Measurements from ENCODE around the gene MED4. TPM values are rescaled to one million over a fixed set of nuclear protein-coding genes. Genes with fewer than 3 reads are reported as not detected.

MED4 gene, protein sequence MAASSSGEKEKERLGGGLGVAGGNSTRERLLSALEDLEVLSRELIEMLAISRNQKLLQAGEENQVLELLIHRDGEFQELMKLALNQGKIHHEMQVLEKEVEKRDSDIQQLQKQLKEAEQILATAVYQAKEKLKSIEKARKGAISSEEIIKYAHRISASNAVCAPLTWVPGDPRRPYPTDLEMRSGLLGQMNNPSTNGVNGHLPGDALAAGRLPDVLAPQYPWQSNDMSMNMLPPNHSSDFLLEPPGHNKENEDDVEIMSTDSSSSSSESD
- total RNA-seq, result 10 to 100 TPM; 55.4 to 58.7 TPM

DNA sequence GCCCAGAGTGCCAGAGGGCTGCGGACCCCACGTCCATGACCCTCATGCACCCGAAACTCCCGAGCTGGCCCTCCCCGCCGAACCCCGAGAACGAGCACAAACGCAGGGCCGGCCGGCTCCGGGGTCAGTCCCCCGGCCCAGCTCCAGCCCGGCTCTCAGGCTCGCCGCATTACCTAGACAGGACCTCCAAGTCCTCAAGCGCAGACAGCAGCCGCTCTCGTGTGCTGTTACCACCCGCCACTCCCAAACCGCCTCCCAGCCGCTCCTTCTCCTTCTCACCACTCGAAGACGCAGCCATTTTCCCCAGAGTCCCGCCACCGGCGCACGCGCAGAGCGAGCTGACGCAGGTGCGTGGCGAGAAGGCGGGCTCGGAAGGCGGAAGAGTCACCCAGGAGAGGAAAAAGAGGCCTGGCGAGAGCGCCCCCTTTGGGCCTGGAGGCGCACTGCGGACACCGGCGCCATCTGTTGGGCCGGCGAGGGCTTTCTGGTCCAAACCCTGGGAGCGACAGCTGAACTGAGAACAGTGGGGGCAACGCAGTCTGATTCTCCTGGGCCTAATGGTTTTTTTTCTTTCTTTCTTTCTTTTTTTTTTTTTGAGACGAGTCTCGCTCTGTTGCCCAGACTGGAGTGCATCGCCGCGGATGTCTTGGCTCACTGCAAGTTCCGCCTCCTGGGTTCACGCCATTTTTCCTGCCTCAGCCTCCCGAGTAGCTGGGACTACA, at the start of gene MED4:
Gene MED4 (minus strand): TSS at position 324 of the 722 bp plus-strand sequence. CDS start 26 bp downstream, at position 298.
- POLR2A ChIA-PET, result interaction anchor here (0.5 to 1.2 kb wide), 6 partner anchors 51 to 1299 kb away, joined by 3 to 5 read pairs (median 4); partner anchors contain the start of gene NUDT15
- CTCF ChIA-PET, result interaction anchor here (0.6 to 2.5 kb wide), 11 partner anchors 9 to 208 kb away, joined by 3 to 19 read pairs (median 3); partner anchors contain the start of genes NUDT15 and RB1

DNA sequence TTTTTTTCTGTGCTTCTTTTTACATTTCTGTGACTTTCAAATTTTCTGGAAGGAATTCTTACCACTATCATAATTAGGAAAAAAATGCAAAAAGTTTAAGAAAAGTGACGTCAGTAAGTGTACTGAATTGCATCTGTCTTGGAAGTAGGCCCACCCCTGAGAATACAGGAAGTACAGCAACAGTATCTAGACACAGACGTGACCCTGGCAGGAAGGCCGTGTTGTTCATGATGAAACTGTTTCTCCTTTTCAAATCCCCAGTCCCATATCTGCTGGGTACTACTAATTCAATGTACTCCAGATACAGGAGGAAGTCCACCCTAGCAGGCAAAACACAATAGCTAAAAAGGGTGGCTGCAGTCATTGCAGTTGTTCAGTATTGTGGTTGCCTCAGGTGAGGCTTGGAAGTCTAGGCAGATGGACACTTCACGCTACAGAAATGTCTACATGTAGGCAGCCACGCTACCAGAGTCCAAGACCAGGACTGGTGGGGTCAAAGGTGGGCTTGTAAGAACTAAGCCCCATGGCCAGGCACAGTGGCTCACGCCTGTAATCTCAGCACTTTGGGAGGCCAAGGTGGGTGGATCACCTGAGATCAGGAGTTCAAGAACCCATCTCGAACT, 49.6 kb upstream of the MED4 start:
- ChIA-PET CTCF (no interaction called here), POLR2A (no interaction called here)

DNA sequence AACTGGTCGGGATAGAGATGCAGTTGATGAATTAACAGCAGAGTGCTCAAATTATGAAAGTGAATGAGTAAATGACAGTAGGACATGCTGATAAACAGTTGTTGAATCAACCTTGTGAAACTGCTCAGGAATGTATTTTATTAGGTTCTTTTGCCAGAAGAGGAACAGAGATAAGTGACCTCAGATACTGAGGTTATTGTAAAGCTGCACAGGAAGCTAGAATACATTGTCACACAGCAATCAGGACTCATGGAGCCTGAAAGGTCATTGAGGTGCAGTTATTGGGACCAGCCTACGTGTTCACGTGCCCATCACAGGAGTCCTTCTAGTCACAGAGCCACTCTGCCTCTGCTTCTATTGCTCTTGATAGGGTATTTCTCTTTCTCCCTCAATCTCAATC, 47.5 kb upstream of the MED4 start:
- ChIA-PET POLR2A (no interaction called here), CTCF (interaction anchor here (0.7 kb wide), 1 partner anchor 37 kb away, joined by 3 read pairs; no protein-coding TSS in a partner anchor)

DNA sequence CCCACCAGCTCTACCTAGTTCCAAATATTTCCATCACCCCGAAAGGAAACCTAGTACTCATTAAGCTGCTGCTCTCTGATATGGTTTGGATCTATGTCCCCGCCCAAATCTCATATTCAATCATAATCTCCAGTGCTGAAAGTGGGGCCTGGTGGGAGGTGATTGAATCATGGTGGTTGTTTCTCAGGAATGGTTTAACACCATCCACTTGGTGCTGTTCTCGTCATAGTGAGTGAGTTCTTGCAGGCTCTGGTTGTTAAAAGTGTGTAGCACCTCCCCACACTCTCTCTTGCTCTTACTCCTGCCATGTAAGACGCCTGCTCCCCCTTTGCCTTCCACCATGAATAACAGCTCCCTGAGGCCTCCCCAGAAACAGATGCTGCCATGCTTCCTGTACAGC, 43.4 kb upstream of the MED4 start:
- POLR2A ChIA-PET, result interaction anchor here (0.6 kb wide), 1 partner anchor 17 kb away, joined by 10 read pairs; no protein-coding TSS in a partner anchor
- CTCF ChIA-PET, result interaction anchor here (0.6 kb wide), 1 partner anchor 225 kb away, joined by 3 read pairs; no protein-coding TSS in a partner anchor

DNA sequence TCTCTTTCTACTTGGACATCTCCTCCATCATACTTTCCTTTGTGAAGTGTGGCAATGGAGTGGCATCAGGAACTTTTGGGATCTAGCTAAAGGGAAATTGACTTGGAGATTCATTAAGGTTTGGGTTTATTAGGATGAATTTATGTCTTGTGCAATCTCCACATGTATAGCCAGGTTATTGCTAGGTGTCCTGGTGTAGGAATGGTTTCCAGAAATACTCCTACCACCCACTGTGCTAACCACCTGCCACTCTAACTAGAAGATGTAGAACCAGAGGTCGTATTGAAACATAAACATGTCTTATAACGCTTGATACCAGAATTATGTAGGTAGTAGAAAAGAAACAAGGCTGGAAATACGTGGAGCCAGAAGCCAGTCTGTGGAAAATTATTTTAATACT, 38.1 kb upstream of the MED4 start:
- CTCF ChIA-PET, result interaction anchor here (1.1 kb wide), 1 partner anchor 28 kb away, joined by 3 read pairs; no protein-coding TSS in a partner anchor
- POLR2A ChIA-PET, result no interaction called here

DNA sequence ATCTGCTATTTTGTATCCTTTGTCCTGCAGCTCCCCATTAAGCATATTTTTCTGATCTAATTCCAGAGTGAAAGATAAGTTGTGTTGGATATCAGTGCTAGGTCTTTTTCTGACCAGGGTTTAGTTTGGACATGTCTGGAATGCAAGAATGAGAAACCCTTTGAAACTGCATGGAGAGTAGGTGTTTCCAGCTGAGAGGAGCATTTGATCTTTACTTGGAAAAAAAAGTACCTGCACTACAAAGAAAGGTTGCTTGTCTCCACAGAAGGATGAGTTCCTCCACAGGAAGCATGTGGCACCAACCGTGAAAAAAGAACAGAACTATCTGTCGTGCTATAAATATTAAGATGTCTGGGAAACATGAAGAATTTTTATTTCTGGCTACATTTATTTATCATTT, 36.6 kb upstream of the MED4 start:
- ChIA-PET CTCF (interaction anchor here (1.3 kb wide), 1 partner anchor 37 kb away, joined by 3 read pairs; the partner anchor contains the start of gene MED4), POLR2A (interaction anchor here (0.6 kb wide), 1 partner anchor 189 kb away, joined by 3 read pairs; no protein-coding TSS in a partner anchor)

DNA sequence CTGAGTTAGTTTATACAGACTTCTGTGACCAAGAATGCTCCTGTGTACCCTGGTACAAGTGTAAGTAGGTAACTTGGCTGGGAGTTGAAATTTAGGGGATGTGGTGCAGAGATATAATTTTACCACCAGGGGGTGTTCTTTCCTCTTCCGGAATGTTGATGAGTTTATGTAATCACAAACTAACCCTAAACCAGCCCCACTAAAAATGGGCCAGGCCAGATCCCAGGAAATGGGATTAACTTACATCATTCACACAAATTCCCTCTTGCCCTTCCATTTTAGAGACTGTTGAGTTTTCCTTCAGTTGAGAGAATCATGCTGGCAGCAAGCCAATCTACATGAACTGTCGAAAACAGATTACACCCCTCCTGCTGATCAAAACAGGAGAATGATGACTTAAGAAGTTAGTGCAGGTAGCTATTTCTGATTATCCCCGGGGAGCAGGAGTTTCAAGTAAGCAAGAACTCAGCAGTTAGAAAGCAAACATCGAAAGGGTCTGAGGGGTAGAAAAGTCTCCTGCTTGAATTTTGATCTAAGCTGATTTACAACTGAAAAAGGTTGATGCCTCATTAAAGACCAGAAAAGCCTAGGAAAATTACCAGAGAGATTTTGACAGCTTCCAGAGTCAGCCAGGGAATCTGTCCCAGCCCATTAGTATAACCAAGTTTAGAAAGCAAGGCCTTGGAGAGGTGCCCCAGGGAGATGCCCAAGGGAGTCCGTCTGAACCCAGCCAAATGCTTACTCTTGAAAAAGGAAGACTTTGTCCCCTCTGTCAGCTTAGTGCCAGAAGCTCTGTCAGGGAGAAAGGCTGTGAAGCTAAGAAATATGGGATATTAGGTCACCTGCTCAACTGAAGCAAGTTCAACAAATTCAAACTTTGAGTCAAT, 32.3 kb upstream of the MED4 start:
- CTCF ChIA-PET, result interaction anchor here (0.6 to 1.0 kb wide), 5 partner anchors 83 to 930 kb away, joined by 3 to 4 read pairs (median 3); no protein-coding TSS in a partner anchor

DNA sequence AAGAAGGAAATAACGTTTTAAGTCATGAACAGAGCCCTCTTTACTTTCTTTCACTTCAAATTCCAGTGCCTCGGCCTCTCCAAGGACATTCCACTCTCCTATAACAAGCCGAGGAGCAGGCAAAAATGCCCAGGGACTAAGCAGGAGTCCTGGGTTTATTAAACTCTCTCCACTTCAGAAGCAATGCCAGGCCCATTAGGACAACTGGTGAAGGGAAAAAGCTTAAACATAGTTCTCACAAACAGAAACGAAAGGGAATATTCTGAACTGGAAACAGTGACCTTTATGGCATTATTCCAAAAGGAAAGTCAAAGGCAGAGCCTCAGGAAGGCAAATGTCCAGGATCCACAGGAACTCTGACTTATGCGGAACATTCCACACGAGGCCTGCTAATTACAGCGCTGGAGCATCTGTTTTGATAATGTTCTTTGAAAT, 30.9 kb upstream of the MED4 start:
- ChIA-PET POLR2A (no interaction called here), CTCF (interaction anchor here (1.7 kb wide), 1 partner anchor 456 kb away, joined by 4 read pairs; no protein-coding TSS in a partner anchor)

More for the DNA sequence above, 32.3 kb upstream of the MED4 start:
- POLR2A ChIA-PET, result interaction anchor here (0.7 kb wide), 1 partner anchor 106 kb away, joined by 3 read pairs; the partner anchor contains the start of gene ITM2B

DNA sequence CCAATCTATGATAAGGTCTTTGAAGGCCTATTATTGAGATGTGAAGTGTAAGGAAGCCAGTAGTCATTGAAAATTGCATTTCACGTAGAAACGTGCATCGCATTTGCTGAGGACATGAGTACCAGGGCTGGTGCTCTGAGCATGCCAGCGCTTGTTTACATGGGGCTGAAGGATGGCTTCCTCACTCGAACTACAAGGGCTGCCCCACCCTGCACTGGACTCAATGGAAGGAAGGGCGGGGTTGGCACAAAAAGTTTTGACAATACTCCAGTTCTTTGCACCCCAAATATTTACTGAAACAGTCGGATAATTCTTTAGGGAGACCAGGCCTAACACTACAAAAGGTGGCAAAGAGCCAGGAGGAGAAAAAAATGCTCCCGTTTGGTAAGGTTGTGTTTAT, 28.9 kb upstream of the MED4 start:
- POLR2A ChIA-PET, result no interaction called here

DNA sequence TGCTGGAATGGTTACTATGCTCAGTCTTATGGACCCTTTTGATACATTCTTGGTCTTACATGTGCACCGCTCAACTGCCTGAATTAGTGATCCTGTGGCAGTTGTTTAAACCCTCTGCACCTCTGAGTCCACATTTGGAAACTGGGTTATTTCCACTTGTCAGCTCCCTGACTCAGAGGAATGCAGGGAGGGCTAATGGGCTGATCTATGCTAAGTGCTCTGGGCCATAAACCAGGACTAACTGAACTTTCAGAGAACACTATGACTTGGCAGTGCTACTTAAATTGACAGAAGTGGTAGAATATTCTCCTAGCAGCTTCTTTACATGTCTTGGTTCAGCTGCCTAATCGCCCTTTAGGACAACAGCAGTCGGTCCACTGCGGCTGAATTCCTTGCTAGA, 26.8 kb upstream of the MED4 start:
- ChIA-PET POLR2A (no interaction called here), CTCF (interaction anchor here (1.3 kb wide), 1 partner anchor 27 kb away, joined by 4 read pairs; no protein-coding TSS in a partner anchor)

More for the DNA sequence above, 28.9 kb upstream of the MED4 start:
- CTCF ChIA-PET, result no interaction called here

DNA sequence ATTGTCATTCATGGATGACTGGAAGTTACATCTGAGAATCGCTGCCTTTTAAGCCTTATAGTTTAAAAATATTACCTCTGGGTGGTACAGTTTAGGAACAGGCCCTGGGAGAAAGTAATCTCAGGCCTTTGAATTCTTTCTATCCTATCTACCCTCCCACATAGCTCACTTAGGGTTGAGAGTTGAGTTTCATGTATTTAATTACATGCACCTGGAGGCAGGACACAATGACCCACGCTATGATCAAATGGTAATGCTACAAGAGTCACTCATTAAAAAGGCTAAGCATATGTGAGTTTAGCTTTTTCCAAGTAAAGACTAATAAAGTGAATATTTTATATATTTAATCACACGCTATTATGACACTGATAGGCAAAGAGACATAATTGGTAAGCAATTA, 25.3 kb upstream of the MED4 start:
- ChIA-PET CTCF (no interaction called here), POLR2A (no interaction called here)

DNA sequence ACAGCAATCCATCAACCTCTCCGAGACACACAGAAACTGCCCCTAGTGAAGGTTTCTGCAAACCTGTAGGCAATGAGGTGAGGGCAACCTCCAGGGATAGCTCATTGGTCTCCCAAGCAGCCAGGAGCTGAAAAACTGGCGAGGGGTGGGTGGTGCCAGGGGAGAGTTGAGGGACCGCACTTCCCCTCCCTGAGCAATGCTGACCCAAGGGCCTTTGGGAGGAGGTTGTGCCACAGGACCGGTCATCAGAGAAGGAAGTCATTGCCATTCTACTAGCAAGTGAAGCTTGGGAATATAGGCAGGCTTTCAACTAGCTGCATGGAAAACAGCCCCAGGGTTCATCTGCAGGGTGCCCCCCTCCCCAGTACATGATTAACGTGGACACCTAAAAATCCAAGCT, 23.1 kb upstream of the MED4 start:
- ChIA-PET CTCF (no interaction called here), POLR2A (no interaction called here)

DNA sequence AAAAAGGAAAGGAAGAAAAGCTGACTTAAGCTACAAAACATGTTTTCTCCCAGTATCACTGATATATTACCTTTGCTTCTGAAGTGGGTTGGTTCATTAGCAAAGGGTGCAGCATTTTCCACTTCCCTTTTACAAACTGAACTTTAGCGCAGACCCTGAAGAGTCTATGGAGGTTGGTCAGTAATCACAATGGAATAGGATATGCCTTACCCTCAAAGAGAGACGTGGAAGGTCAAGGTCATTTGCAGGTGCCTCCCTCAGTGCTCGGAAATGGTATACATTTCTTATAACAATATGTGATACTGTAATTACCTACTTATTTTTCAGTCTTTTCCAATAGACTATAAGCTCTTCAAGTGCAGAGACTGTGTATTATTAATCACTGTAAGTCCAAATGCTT, 21.9 kb upstream of the MED4 start:
- ChIA-PET CTCF (no interaction called here), POLR2A (no interaction called here)

DNA sequence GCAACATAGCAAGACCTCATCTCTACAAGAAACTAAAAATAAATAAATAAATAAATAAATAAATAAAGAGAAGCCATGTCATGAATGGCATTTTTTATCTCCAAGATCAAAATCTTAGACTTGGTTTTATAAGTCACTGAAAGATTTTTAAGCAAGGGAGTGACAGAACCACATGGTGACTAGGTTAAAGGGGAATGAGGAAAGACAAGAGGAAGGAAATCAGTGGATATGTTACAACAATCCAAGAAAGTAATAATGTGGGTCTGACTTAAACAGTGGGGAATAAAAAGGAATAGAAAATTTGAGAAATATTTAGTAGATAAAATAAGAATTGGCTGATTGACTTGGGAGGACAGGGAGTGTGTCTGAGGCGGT, 18.8 kb upstream of the MED4 start:
- CTCF ChIA-PET, result no interaction called here
- POLR2A ChIA-PET, result no interaction called here

DNA sequence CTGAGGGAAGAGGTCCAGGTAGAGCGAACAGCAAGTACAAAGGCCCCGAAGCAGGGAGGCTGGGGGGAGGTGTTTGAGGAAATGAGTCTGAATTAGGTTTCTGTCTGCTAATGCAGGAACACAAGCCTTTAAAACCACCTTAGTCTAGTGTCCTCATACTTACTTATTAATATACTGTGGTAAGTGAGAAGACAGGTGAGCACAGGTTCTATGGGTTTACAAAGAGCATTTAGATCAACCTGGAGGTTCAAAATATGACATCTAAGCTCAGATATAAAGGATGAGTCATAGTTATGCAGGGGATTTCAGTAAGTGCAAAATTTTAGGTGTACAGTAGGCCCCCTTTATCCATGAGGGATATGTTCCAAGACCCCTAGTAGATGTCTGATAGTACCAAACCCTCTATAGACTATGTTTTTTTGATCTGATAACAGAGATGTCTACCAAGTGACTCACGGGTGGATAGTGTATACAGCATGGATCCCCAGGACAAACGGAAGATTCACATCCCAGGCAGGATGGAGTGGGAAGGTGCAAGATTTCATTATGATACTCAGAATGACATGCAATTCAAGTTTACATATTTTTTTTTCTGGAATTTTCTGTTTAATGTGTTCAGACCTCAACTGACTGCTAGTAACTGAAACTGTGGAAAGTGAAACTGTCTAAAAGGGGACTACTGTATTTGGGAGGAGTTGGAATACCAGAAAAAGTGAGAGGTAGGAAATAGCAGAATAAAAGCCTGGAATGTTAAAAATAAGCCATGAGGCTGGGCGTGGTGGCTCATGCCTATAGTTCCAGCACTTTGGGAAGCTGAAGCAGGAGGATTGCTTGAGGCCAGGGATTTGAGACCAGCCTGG, 18.2 kb upstream of the MED4 start:
- POLR2A ChIA-PET, result no interaction called here
- CTCF ChIA-PET, result no interaction called here

DNA sequence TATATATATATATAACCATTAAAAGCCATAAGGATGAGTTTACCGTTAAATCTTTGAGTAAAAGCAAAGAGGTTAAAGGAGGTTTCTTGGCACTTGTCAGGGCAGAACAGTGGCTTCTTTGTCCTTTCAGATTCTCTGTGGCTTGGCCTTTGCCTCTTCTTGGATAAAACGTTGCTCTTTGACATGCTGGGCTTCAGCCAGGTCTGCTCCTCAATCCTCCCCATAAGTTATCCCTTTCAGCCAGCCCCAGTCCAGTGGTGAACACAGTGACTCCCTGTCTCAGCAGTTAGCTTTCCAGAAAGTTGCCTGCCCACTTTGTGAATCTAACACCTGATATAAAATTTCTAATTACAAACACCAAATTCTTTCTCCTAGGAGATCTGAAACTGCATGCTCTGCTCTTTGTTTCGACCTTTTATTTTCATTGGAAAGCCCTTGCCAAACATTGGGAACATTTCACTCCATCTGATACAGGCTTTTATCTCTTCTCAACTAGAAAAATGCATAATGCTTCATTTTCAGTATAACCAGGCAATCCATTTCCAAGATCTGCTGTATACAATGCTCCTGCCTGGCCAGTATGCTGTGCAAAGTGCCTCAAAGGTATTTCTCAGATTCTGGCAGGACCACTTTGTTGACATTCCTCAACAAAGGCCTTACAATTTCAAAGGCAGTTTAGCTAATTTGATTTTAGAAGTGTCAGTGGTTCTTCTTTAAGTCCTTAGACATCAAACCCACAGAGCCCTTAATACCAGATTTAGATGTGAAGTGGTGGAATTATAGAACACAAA, 16.2 kb upstream of the MED4 start:
- CTCF ChIA-PET, result no interaction called here
- POLR2A ChIA-PET, result no interaction called here

DNA sequence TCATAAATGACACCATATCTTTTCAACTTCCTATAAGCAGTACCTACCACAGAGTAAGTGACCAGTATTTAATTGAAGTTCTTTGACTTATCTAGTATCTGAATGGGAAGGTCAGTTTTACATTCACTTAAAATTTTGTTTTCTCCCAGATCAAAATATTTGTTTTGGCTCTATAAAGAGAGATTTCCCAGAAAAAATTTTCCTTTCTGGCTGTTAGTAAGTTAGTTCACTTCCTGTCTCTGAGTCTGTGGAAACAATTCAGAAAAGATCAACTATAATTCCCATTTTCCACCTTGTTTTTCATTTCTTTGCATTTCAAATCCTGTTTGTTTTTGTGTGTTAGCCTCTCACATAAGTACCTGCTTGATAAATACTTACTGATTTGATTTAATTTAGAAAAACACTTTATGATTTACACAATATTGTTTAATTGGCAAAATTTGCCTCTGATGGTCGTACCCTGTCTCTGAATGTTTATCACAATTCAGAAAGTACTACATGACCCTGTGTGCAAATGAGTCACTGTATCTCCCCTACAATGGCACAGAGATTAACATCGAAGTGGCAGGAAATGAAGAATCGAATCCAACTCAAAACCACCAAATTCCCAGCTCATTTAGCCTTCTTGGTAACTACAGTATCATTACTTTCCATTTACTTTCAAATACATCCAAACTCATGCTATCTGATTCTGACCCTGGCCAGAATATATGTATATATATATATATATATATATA, 15.4 kb upstream of the MED4 start:
- ChIA-PET POLR2A (no interaction called here), CTCF (no interaction called here)
